ENCODE data around the gene SOX12.

SOX12 gene

GRCh38 chr20:301886-302848 lies 23.2 kb upstream of the SOX12 start:
- no peak for DNase-seq (ENCODE audit: low read depth, low spot score)

GRCh38 chr20:305745-306144 lies 19.6 kb upstream of the SOX12 start:
- no peak for DNase-seq (ENCODE audit: low read depth, low spot score)

GRCh38 chr20:308427-309038 lies 16.8 kb upstream of the SOX12 start:
- DNase-seq (ENCODE audit: low read depth, low spot score), result no peak

- DNase-seq (ENCODE audit: low read depth, low spot score), result no peak
These were observed 16.0 kb upstream of the SOX12 start for GRCh38 chr20:309306-309840.

- DNase-seq (ENCODE audit: low read depth, low spot score), result peak; percentile 96
These were observed 15.3 kb upstream of the SOX12 start for GRCh38 chr20:309841-310644.

GRCh38 chr20:310645-311044 lies 14.7 kb upstream of the SOX12 start:
- DNase-seq (ENCODE audit: low read depth, low spot score), result no peak

GRCh38 chr20:311609-312008 lies 13.7 kb upstream of the SOX12 start:
- no peak for DNase-seq (ENCODE audit: low read depth, low spot score)

GRCh38 chr20:312067-312466 lies 13.3 kb upstream of the SOX12 start:
- no peak for DNase-seq (ENCODE audit: low read depth, low spot score)

- DNase-seq (ENCODE audit: low read depth, low spot score), result no peak
These were observed 12.5 kb upstream of the SOX12 start for GRCh38 chr20:312866-313265.

GRCh38 chr20:313402-313801 lies 11.9 kb upstream of the SOX12 start:
- DNase-seq (ENCODE audit: low read depth, low spot score), result no peak

- DNase-seq (ENCODE audit: low read depth, low spot score), result no peak
These were observed 11.4 kb upstream of the SOX12 start for GRCh38 chr20:313948-314347.

- no peak for DNase-seq (ENCODE audit: low read depth, low spot score)
These were observed 8.9 kb upstream of the SOX12 start for GRCh38 chr20:316316-317068.

- peak; percentile 68 for DNase-seq (ENCODE audit: low read depth, low spot score)
These were observed 941 bp upstream of the SOX12 start for GRCh38 chr20:324177-325044.

GRCh38 chr20:325889-326644 lies 715 bp downstream of the SOX12 start:
- DNase-seq (ENCODE audit: low read depth, low spot score), result no peak

GRCh38 chr20:326645-327185 lies 1.4 kb downstream of the SOX12 start:
- no peak for DNase-seq (ENCODE audit: low read depth, low spot score)

GRCh38 chr20:327186-328026 lies 2.1 kb downstream of the SOX12 start:
- DNase-seq (ENCODE audit: low read depth, low spot score), result peak; percentile 75

- no peak for DNase-seq (ENCODE audit: low read depth, low spot score)
These were observed 2.9 kb downstream of the SOX12 start for GRCh38 chr20:328027-328974.

All from brain pericyte (primary cell).